Immature natural killer cell (primary cell): ENCODE data around the gene LAMP5. TPM values are rescaled to one million over a fixed set of nuclear protein-coding genes. Genes with fewer than 3 reads are reported as not detected.

Source experiments
- DNase-seq, 3 donors: peaks; one replicate each; pipeline ENCODE4 v3.0.0; 2022; ENCODE audit warnings: mixed read lengths in 1 of 3
- H3K27ac Mint-ChIP-seq, 6 donors: one replicate each; pipeline ENCODE4 v1.8.0; 2020; ENCODE audit warnings: mixed read lengths in 6 of 6, mild to moderate bottlenecking in 5 of 6, inconsistent platforms in 4 of 6, moderate library complexity in 3 of 6
- H3K27me3 Mint-ChIP-seq, 3 donors: one replicate each; pipeline ENCODE4 v1.8.0; 2020 to 2021; ENCODE audit warnings: low read depth in 3 of 3, mild to moderate bottlenecking in 3 of 3, mixed read lengths in 3 of 3, moderate library complexity in 3 of 3, inconsistent platforms in 1 of 3
- H3K36me3 Mint-ChIP-seq, 3 donors: one replicate each; pipeline ENCODE4 v1.8.0; 2020; ENCODE audit warnings: mixed read lengths in 3 of 3, inconsistent platforms in 2 of 3, mild to moderate bottlenecking in 2 of 3
- H3K4me1 Mint-ChIP-seq, 2 donors: one replicate each; pipeline ENCODE4 v1.8.0; 2020; ENCODE audit warnings: inconsistent platforms in 2 of 2, mild to moderate bottlenecking in 2 of 2, mixed read lengths in 2 of 2, moderate library complexity in 1 of 2
- H3K4me3 Mint-ChIP-seq, 5 donors: one replicate each; pipeline ENCODE4 v1.8.0; 2020; ENCODE audit warnings: mild to moderate bottlenecking in 5 of 5, mixed read lengths in 5 of 5, inconsistent platforms in 3 of 5, moderate library complexity in 3 of 5
- H3K9me3 Mint-ChIP-seq, 6 donors: one replicate each; pipeline ENCODE4 v1.8.0; 2020; ENCODE audit warnings: mild to moderate bottlenecking in 6 of 6, mixed read lengths in 6 of 6, inconsistent platforms in 4 of 6, moderate library complexity in 3 of 6
- polyA plus RNA-seq, 3 donors: library from polyadenylated mRNA; unstranded; fragments of 300-500 nt; fragmentation: Illumina TruSeq; gene quantifications; one replicate each; pipeline ENCODE4 v1.2.3, GENCODE V29; 2021

LAMP5 gene
- polyA plus RNA-seq, 3 donors from 2014 or later: 0.16 TPM; not detected in 2

GRCh38 chr20:9490631-9491030, 23.8 kb upstream of the LAMP5 start:
- Mint-ChIP-seq H3K9me3 (peaks cover 0 to 14% (median 3%) of the 10 kb centered on the region in 6 donors), H3K4me3 (no peak overlapping the region), H3K27ac (no peak overlapping the region), H3K27me3 (peaks cover 0 to 4% (median 0%) of the 10 kb centered on the region in 3 donors), H3K36me3 (no peaks in the 10 kb centered on the region), H3K4me1 (no peaks in the 10 kb centered on the region)
- no peak for DNase-seq

- H3K9me3 Mint-ChIP-seq: peaks cover 0 to 21% (median 2%) of the 10 kb centered on the region in 6 donors
- H3K4me3 Mint-ChIP-seq: no peak overlapping the region
- no peak for DNase-seq
- H3K27ac Mint-ChIP-seq: no peak overlapping the region
- no peaks in the 10 kb centered on the region for H3K36me3 Mint-ChIP-seq
- no peaks in the 10 kb centered on the region for H3K4me1 Mint-ChIP-seq
- peaks cover 0 to 4% (median 0%) of the 10 kb centered on the region in 3 donors for H3K27me3 Mint-ChIP-seq
These were observed 23.1 kb upstream of the LAMP5 start for GRCh38 chr20:9491324-9491723.

GRCh38 chr20:9492067-9492466, 22.3 kb upstream of the LAMP5 start:
- no peak for DNase-seq
- no peaks in the 10 kb centered on the region for H3K4me1 Mint-ChIP-seq
- H3K27me3 Mint-ChIP-seq: peaks cover 0 to 4% (median 0%) of the 10 kb centered on the region in 3 donors
- no peaks in the 10 kb centered on the region for H3K36me3 Mint-ChIP-seq
- H3K4me3 Mint-ChIP-seq: no peak overlapping the region
- peaks cover 0 to 24% (median 1%) of the 10 kb centered on the region in 6 donors for H3K9me3 Mint-ChIP-seq
- no peak overlapping the region for H3K27ac Mint-ChIP-seq

- Mint-ChIP-seq H3K9me3 (peaks cover 0 to 32% (median 2%) of the 10 kb centered on the region in 6 donors), H3K4me3 (no peak overlapping the region), H3K4me1 (no peaks in the 10 kb centered on the region), H3K36me3 (no peaks in the 10 kb centered on the region), H3K27me3 (peaks cover 0 to 2% (median 0%) of the 10 kb centered on the region in 3 donors), H3K27ac (no peak overlapping the region)
- DNase-seq: no peak
These were observed 20.6 kb upstream of the LAMP5 start for GRCh38 chr20:9493803-9494202.

- H3K36me3 Mint-ChIP-seq: no peaks in the 10 kb centered on the region
- peaks cover 0 to 28% (median 2%) of the 10 kb centered on the region in 6 donors for H3K9me3 Mint-ChIP-seq
- H3K4me3 Mint-ChIP-seq: no peak overlapping the region
- H3K27me3 Mint-ChIP-seq: no peaks in the 10 kb centered on the region
- no peak overlapping the region for H3K27ac Mint-ChIP-seq
- DNase-seq: no peak
- no peaks in the 10 kb centered on the region for H3K4me1 Mint-ChIP-seq
These were observed 18.7 kb upstream of the LAMP5 start for GRCh38 chr20:9495701-9496100.

- H3K27ac Mint-ChIP-seq: no peak overlapping the region
These were observed 18.2 kb upstream of the LAMP5 start for GRCh38 chr20:9496155-9496554.

GRCh38 chr20:9498322-9498721, 16.1 kb upstream of the LAMP5 start:
- Mint-ChIP-seq H3K36me3 (no peaks in the 10 kb centered on the region), H3K4me1 (no peaks in the 10 kb centered on the region), H3K27ac (no peak overlapping the region), H3K9me3 (peaks cover 0 to 28% (median 3%) of the 10 kb centered on the region in 6 donors), H3K4me3 (no peak overlapping the region), H3K27me3 (no peaks in the 10 kb centered on the region)
- DNase-seq: no peak

More at GRCh38 chr20:9496155-9496554, 18.2 kb upstream of the LAMP5 start:
- Mint-ChIP-seq H3K36me3 (no peaks in the 10 kb centered on the region), H3K4me3 (no peak overlapping the region), H3K4me1 (no peaks in the 10 kb centered on the region), H3K9me3 (peaks cover 0 to 28% (median 2%) of the 10 kb centered on the region in 6 donors), H3K27me3 (no peaks in the 10 kb centered on the region)
- DNase-seq: no peak

- no peak overlapping the region for H3K4me3 Mint-ChIP-seq
- peaks cover 0 to 2% (median 0%) of the 10 kb centered on the region in 3 donors for H3K27me3 Mint-ChIP-seq
- H3K9me3 Mint-ChIP-seq: peaks cover 0 to 26% (median 3%) of the 10 kb centered on the region in 6 donors
- no peak for DNase-seq
- H3K36me3 Mint-ChIP-seq: no peaks in the 10 kb centered on the region
- no peaks in the 10 kb centered on the region for H3K4me1 Mint-ChIP-seq
- no peak overlapping the region for H3K27ac Mint-ChIP-seq
These were observed 15.1 kb upstream of the LAMP5 start for GRCh38 chr20:9499126-9499899.

- H3K27me3 Mint-ChIP-seq: peaks cover 0 to 4% (median 2%) of the 10 kb centered on the region in 3 donors
- peaks cover 0 to 22% (median 3%) of the 10 kb centered on the region in 6 donors for H3K9me3 Mint-ChIP-seq
- DNase-seq: no peak
- H3K4me3 Mint-ChIP-seq: no peak overlapping the region
- no peaks in the 10 kb centered on the region for H3K36me3 Mint-ChIP-seq
- no peak overlapping the region for H3K27ac Mint-ChIP-seq
- no peaks in the 10 kb centered on the region for H3K4me1 Mint-ChIP-seq
These were observed 14.3 kb upstream of the LAMP5 start for GRCh38 chr20:9500121-9500520.

DNA sequence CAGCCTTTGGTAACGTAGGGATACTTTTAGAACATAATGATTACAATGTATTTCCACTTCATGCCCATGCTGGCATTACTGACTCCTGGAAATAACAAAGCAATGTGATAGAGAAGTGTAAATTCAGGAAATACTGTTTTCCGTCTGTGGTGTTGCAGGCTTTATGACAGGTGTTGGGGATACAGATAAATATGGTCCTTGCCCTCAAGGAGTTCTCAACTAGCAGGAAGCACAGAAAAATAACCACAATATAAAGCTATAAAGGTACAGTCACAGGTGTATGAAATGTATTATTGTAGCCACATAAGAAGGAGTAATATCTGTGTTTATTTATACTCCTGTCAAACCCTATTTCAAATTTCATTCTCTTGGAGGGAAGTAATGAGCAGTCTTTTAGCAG, 12.9 kb upstream of the LAMP5 start:
- Mint-ChIP-seq H3K9me3 (peaks cover 0 to 12% (median 3%) of the 10 kb centered on the region in 6 donors), H3K27ac (no peak overlapping the region), H3K4me1 (no peaks in the 10 kb centered on the region), H3K36me3 (no peaks in the 10 kb centered on the region), H3K27me3 (peaks cover 2 to 7% (median 3%) of the 10 kb centered on the region in 3 donors), H3K4me3 (no peak overlapping the region)
- no peak for DNase-seq

- Mint-ChIP-seq H3K27me3 (peaks cover 3 to 12% (median 4%) of the 10 kb centered on the region in 3 donors), H3K27ac (no peak overlapping the region), H3K4me3 (no peak overlapping the region), H3K36me3 (no peaks in the 10 kb centered on the region), H3K4me1 (no peaks in the 10 kb centered on the region), H3K9me3 (peaks cover 0 to 6% (median 3%) of the 10 kb centered on the region in 6 donors)
- no peak for DNase-seq
These were observed 10.7 kb upstream of the LAMP5 start for GRCh38 chr20:9503526-9504245.

GRCh38 chr20:9506280-9506821, 8.0 kb upstream of the LAMP5 start:
- Mint-ChIP-seq H3K36me3 (no peaks in the 10 kb centered on the region), H3K4me1 (no peaks in the 10 kb centered on the region), H3K4me3 (no peak overlapping the region), H3K27ac (no peak overlapping the region), H3K9me3 (peaks cover 6 to 10% (median 8%) of the 10 kb centered on the region in 6 donors), H3K27me3 (peaks cover 3 to 16% (median 8%) of the 10 kb centered on the region in 3 donors)
- DNase-seq: no peak

- no peaks in the 10 kb centered on the region for H3K36me3 Mint-ChIP-seq
- no peaks in the 10 kb centered on the region for H3K4me1 Mint-ChIP-seq
- H3K27ac Mint-ChIP-seq: no peak overlapping the region
- peaks cover 3 to 16% (median 8%) of the 10 kb centered on the region in 3 donors for H3K27me3 Mint-ChIP-seq
- DNase-seq: no peak
- H3K4me3 Mint-ChIP-seq: no peak overlapping the region
- peaks cover 6 to 13% (median 8%) of the 10 kb centered on the region in 6 donors for H3K9me3 Mint-ChIP-seq
These were observed 7.4 kb upstream of the LAMP5 start for GRCh38 chr20:9506964-9507369.
